Fibroblast of lung (primary cell): ENCODE data around the gene GPR26. TPM values are rescaled to one million over a fixed set of nuclear protein-coding genes. Genes with fewer than 3 reads are reported as not detected.

Source experiments
- DNase-seq, 2 donors: peaks; one replicate each; pipeline versions ENCODE4 v3.0.0 to v3.0.0-alpha.2; 2010; ENCODE audit warnings: low read depth in 2 of 2
- H2AFZ ChIP-seq: 2 replicates; pipeline ENCODE4 v1.5.1; 2012; ENCODE audit warnings: low read length, control low read depth, inconsistent platforms
- H3K27ac ChIP-seq: 2 replicates; pipeline ENCODE4 v1.5.1; 2011; ENCODE audit warnings: low read length, control low read depth; ENCODE audit not compliant: insufficient read depth
- H3K27me3 ChIP-seq: 2 replicates; pipeline ENCODE4 v1.5.1; 2011; ENCODE audit warnings: mild to moderate bottlenecking, low read length; ENCODE audit not compliant: control insufficient read depth, insufficient read depth
- H3K36me3 ChIP-seq: 2 replicates; pipeline ENCODE4 v1.5.1; 2011; ENCODE audit warnings: low read length; ENCODE audit not compliant: control insufficient read depth, insufficient read depth
- H3K4me1 ChIP-seq: 2 replicates; pipeline ENCODE4 v1.5.1; 2011; ENCODE audit warnings: low read length; ENCODE audit not compliant: control insufficient read depth, insufficient read depth; ENCODE audit errors: extremely low read depth
- H3K4me2 ChIP-seq: 2 replicates; pipeline ENCODE4 v1.5.1; 2011; ENCODE audit warnings: low read length, control low read depth; ENCODE audit not compliant: insufficient read depth; ENCODE audit errors: extremely low read depth
- H3K4me3 ChIP-seq, 4 experiments: fragments of 200-600 bp in 1 of 4; sonication (generic) in 1 of 4; replicated peaks in 1 of 4; 2 replicates each; pipeline ENCODE4 v1.5.1; 2011 to 2016; ENCODE audit warnings: low read length in 4 of 4, low read depth in 3 of 4, mild to moderate bottlenecking in 3 of 4, control low read depth in 2 of 4, inconsistent platforms in 1 of 4, mixed read lengths in 1 of 4; ENCODE audit not compliant: insufficient read depth in 1 of 4; ENCODE audit errors: control extremely low read depth in 1 of 4
- H3K79me2 ChIP-seq: 2 replicates; pipeline ENCODE4 v1.5.1; 2012; ENCODE audit warnings: mild to moderate bottlenecking, low read length, inconsistent platforms; ENCODE audit not compliant: control insufficient read depth, insufficient read depth
- H3K9ac ChIP-seq: 2 replicates; pipeline ENCODE4 v1.5.1; 2011; ENCODE audit warnings: mild to moderate bottlenecking, low read length, control low read depth; ENCODE audit not compliant: insufficient read depth
- H3K9me3 ChIP-seq: 2 replicates; pipeline ENCODE4 v1.5.1; 2012; ENCODE audit warnings: low read depth, low read length; ENCODE audit not compliant: control insufficient read depth, insufficient read depth
- H4K20me1 ChIP-seq: 2 replicates; pipeline ENCODE4 v1.5.1; 2011; ENCODE audit warnings: low read length; ENCODE audit not compliant: control insufficient read depth, insufficient read depth; ENCODE audit errors: extremely low read depth
- EZH2 ChIP-seq: IDR thresholded peaks from 2 replicates; pipeline ENCODE4 v1.5.1; 2012; ENCODE audit warnings: low read length, control low read depth, mild to moderate bottlenecking; ENCODE audit errors: missing control alignments
- polyA plus RNA-seq, 2 donors: library from polyadenylated mRNA; depleted of rRNA in 1 of 2; stranded (reverse) in 1 of 2; unstranded in 1 of 2; fragments of >200 nt; gene quantifications; 2 replicates each; pipeline ENCODE4 v1.2.1, GENCODE V29; 2011 to 2012; ENCODE audit warnings: missing spikeins in 1 of 2
- total RNA-seq: library from RNA; depleted of rRNA; stranded (reverse); fragments of >200 nt; gene quantifications from 2 replicates; pipeline ENCODE4 v1.2.1, GENCODE V29; 2014
- TF ChIP-seq, protein P1 (sequence below), 2 donors: IDR thresholded peaks in 1 of 2; conservative IDR thresholded peaks in 1 of 2; 1 replicate in 1 of 2; 2 replicates in 1 of 2; pipeline ENCODE4 v1.5.1; 2011 to 2012; ENCODE audit warnings: low read length in 2 of 2, control low read depth in 1 of 2, inconsistent platforms in 1 of 2, low read depth in 1 of 2, mild to moderate bottlenecking in 1 of 2

The GPR26 gene
- total and polyA plus RNA-seq, 2 donors (not counting 1 experiment from before 2014, with no cell fraction given): not detected

DNA sequence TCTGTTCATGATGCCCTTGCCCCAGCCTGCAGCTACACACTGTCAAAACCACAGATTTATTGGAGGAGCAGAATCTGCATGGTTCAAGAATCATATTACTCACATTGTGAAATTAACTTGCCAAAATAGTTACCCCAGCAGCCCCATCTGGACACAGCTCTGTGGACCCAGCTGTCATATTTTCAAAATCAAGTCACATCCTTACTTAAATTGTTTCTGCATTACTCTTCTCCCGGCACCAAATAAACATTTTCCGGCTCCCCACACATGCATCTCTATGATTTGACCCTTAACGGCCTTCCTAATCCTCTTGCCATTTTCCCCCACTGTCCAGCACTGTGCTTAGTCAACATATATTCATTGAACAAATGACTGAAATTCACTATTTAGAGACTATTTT, 43.8 kb upstream of the GPR26 start:
- Histone ChIP-seq H3K79me2 (no peaks in the 10 kb centered on the region), H3K9ac (no peak overlapping the region), H3K4me2 (no peak overlapping the region), H3K4me3 (no peak overlapping the region), H3K36me3 (no peaks in the 10 kb centered on the region), H3K27me3 (no peaks in the 10 kb centered on the region), H3K27ac (no peak overlapping the region), H4K20me1 (no peaks in the 10 kb centered on the region), H2AFZ (no peak overlapping the region), H3K4me1 (no peaks in the 10 kb centered on the region), H3K9me3 (no peaks in the 10 kb centered on the region)
- DNase-seq: no peak
- TF ChIP-seq, protein P1, sequence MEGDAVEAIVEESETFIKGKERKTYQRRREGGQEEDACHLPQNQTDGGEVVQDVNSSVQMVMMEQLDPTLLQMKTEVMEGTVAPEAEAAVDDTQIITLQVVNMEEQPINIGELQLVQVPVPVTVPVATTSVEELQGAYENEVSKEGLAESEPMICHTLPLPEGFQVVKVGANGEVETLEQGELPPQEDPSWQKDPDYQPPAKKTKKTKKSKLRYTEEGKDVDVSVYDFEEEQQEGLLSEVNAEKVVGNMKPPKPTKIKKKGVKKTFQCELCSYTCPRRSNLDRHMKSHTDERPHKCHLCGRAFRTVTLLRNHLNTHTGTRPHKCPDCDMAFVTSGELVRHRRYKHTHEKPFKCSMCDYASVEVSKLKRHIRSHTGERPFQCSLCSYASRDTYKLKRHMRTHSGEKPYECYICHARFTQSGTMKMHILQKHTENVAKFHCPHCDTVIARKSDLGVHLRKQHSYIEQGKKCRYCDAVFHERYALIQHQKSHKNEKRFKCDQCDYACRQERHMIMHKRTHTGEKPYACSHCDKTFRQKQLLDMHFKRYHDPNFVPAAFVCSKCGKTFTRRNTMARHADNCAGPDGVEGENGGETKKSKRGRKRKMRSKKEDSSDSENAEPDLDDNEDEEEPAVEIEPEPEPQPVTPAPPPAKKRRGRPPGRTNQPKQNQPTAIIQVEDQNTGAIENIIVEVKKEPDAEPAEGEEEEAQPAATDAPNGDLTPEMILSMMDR (conservative IDR thresholded peaks at IDR 0.05 in 1 of 2, IDR thresholded peaks at IDR 0.05 in 1 of 2; ENCODE audit: low read depth in 1 of 2, low read length in 2 of 2): no peak
- no peak for TF ChIP-seq EZH2

DNA sequence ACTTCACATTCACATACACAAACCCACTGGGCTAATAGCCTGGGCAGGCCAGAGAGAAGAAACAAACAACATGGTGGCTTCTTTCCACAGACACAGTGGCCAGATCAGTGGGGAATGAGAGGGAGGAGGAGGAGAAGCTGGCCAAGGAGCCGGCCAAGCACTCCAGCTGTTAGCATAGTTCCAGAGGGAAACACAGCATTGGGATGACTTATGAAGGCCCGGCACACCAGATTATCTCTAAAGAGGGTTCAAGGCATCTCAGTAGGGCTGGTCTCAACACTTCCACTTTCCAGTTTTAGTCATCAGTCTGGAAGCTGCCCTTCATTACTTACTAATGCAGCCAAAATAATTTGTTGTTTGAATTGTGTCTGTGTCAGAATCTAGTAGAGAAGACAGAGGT, 42.1 kb upstream of the GPR26 start:
- H3K4me2 ChIP-seq: no peak overlapping the region
- no peaks in the 10 kb centered on the region for H3K4me1 ChIP-seq
- H3K9me3 ChIP-seq: no peaks in the 10 kb centered on the region
- no peaks in the 10 kb centered on the region for H3K36me3 ChIP-seq
- H3K27ac ChIP-seq: no peak overlapping the region
- H3K79me2 ChIP-seq: no peaks in the 10 kb centered on the region
- no peak overlapping the region for H2AFZ ChIP-seq
- H3K9ac ChIP-seq: no peak overlapping the region
- DNase-seq: no peak
- no peaks in the 10 kb centered on the region for H3K27me3 ChIP-seq
- TF ChIP-seq, protein P1 (conservative IDR thresholded peaks at IDR 0.05 in 1 of 2, IDR thresholded peaks at IDR 0.05 in 1 of 2; ENCODE audit: low read depth in 1 of 2, low read length in 2 of 2): no peak
- no peak for TF ChIP-seq EZH2
- no peaks in the 10 kb centered on the region for H4K20me1 ChIP-seq
- H3K4me3 ChIP-seq: no peak overlapping the region

DNA sequence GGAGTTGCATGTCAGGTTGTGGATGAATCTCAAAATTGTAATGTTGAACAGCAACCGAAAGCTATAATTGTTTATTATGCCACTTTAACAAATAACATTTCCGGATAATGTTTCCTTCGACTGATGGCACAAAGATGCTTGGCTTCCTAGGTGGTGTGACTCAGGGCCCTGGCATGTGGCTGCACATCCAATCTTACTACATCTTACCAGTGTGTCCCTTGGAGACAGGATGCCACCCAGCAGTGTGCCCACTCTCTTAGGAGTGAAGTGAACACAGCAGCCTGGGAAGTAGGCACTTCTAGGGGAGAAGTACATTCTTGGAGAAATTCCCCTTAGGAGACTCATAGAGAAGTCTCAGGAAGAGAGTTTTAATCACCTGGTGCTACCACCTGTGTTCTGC, 33.0 kb upstream of the GPR26 start:
- Histone ChIP-seq H3K4me1 (no peaks in the 10 kb centered on the region), H3K27ac (no peak overlapping the region), H2AFZ (no peak overlapping the region), H3K36me3 (no peaks in the 10 kb centered on the region), H3K4me3 (no peak overlapping the region), H4K20me1 (no peaks in the 10 kb centered on the region), H3K79me2 (no peaks in the 10 kb centered on the region), H3K4me2 (no peak overlapping the region), H3K27me3 (no peaks in the 10 kb centered on the region), H3K9me3 (no peaks in the 10 kb centered on the region), H3K9ac (no peak overlapping the region)
- TF ChIP-seq, protein P1 (conservative IDR thresholded peaks at IDR 0.05 in 1 of 2, IDR thresholded peaks at IDR 0.05 in 1 of 2; ENCODE audit: low read depth in 1 of 2, low read length in 2 of 2): no peak
- no peak for TF ChIP-seq EZH2
- no peak for DNase-seq
